NCI-H526 (cell line): ENCODE measurements around the gene KANK3.

ENCODE experiments used
- DNase-seq, 2 experiments: peaks; one replicate each; lab custom pipeline; 2025; lab: John Stamatoyannopoulos, UW

KANK3 gene

GRCh38 chr19:8337728-8338127, 5.3 kb downstream of the KANK3 start:
- DNase-seq: peak in 1 of 2 experiments; percentile 20

- DNase-seq: no peak
Measured at GRCh38 chr19:8336660-8337059, 6.4 kb downstream of the KANK3 start.

- peak in 1 of 2 experiments; percentile 26 for DNase-seq
Measured at GRCh38 chr19:8336072-8336569, 6.9 kb downstream of the KANK3 start.

- peak in 1 of 2 experiments; percentile 55 for DNase-seq
Measured at GRCh38 chr19:8335343-8336071, 7.6 kb downstream of the KANK3 start.

- peak in 1 of 2 experiments; percentile 88 for DNase-seq
Measured at GRCh38 chr19:8334458-8335342, 8.4 kb downstream of the KANK3 start.

GRCh38 chr19:8333767-8334457, 9.2 kb downstream of the KANK3 start:
- peak in 1 of 2 experiments; percentile 68 for DNase-seq

GRCh38 chr19:8332976-8333766, 9.9 kb downstream of the KANK3 start:
- peak in 1 of 2 experiments; percentile 21 for DNase-seq

- no peak for DNase-seq
Measured at GRCh38 chr19:8331263-8331845, 11.7 kb downstream of the KANK3 start.

- DNase-seq: no peak
Measured at GRCh38 chr19:8329996-8330395, 13.1 kb downstream of the KANK3 start.

GRCh38 chr19:8325454-8325853, 17.6 kb downstream of the KANK3 start:
- no peak for DNase-seq

GRCh38 chr19:8324186-8325050, 18.6 kb downstream of the KANK3 start:
- no peak for DNase-seq

- DNase-seq: no peak
Measured at GRCh38 chr19:8323781-8324185, 19.3 kb downstream of the KANK3 start.

- no peak for DNase-seq
Measured at GRCh38 chr19:8322638-8322997, 20.4 kb downstream of the KANK3 start.

GRCh38 chr19:8321986-8322637, 20.9 kb downstream of the KANK3 start:
- no peak for DNase-seq

GRCh38 chr19:8321067-8321985, 21.7 kb downstream of the KANK3 start, which contains the start of the genes NDUFA7 and RPS28:
Gene NDUFA7 (minus strand): TSS chr19:8321375. CDS start chr19:8321358, 17 bp downstream.
Gene RPS28 (plus strand): TSS chr19:8321496. CDS start chr19:8321531, 35 bp downstream.
- peak; percentile 87 to 96 for DNase-seq

- DNase-seq: no peak
Measured at GRCh38 chr19:8320564-8321066, 22.4 kb downstream of the KANK3 start.

GRCh38 chr19:8319807-8320520, 23.1 kb downstream of the KANK3 start:
- no peak for DNase-seq
